ENCODE data around the gene IL12B.

- TF ChIP-seq SIN3A (IDR thresholded peaks at IDR 0.05; ENCODE audit: borderline replicate concordance, insufficient read depth, low read depth, low read length) (no peak), CTCF (IDR thresholded peaks at IDR 0.05) (no peak)
Observed at GRCh38 chr5:159303286-159303685, 27.0 kb downstream of the IL12B start.

All from Panc1 (cell line).